ENCODE measurements around the gene TIPARP. TPM values are rescaled to one million over a fixed set of nuclear protein-coding genes. Genes with fewer than 3 reads are reported as not detected.

Gene TIPARP
- total RNA-seq, 1 experiment from 2014 or later: 15.8 TPM

GRCh38 chr3:156689608-156690007 lies 15.2 kb downstream of the TIPARP start:
- intact Hi-C loops (cut with micrococcal nuclease; ENCODE audit: unreplicated experiment): no loop called here

GRCh38 chr3:156691920-156692319 lies 17.5 kb downstream of the TIPARP start:
- H3K27me3 Mint-ChIP-seq (ENCODE audit: insufficient read depth, unreplicated experiment): no peaks in the 10 kb centered on the region
- H3K36me3 Mint-ChIP-seq (ENCODE audit: insufficient read depth, unreplicated experiment): peaks cover 34% of the 10 kb centered on the region
- POLR2A ChIA-PET: no interaction called here

More at GRCh38 chr3:156689608-156690007, 15.2 kb downstream of the TIPARP start:
- Histone ChIP-seq H3K4me1 (peaks cover 32% of the 10 kb centered on the region), H3K27me3 (replicated peaks; ENCODE audit: control insufficient read depth, insufficient read depth, low read length) (no peaks in the 10 kb centered on the region), H3K4me3 (ENCODE audit: low read depth, low read length) (no peak overlapping the region), H3K9me3 (no peaks in the 10 kb centered on the region), H3K36me3 (ENCODE audit: control insufficient read depth, insufficient read depth, low read length) (no peaks in the 10 kb centered on the region)
- POLR2A ChIA-PET: interaction anchor here (0.7 kb wide), 1 partner anchor 400 kb away, joined by 3 read pairs; no protein-coding TSS in a partner anchor
- DNase-seq: peak; percentile 11 to 46
- CTCF ChIA-PET: no interaction called here
- peaks cover 35% of the 10 kb centered on the region for H3K4me1 Mint-ChIP-seq (ENCODE audit: low read depth, unreplicated experiment)
- peaks cover 14% of the 10 kb centered on the region for H3K36me3 Mint-ChIP-seq (ENCODE audit: insufficient read depth, unreplicated experiment)
- H3K27ac Mint-ChIP-seq (ENCODE audit: unreplicated experiment): no peak overlapping the region
- H3K27me3 Mint-ChIP-seq (ENCODE audit: insufficient read depth, unreplicated experiment): no peaks in the 10 kb centered on the region
- H3K4me3 Mint-ChIP-seq (ENCODE audit: unreplicated experiment): no peak overlapping the region
- no peaks in the 10 kb centered on the region for H3K9me3 Mint-ChIP-seq (ENCODE audit: unreplicated experiment)
- BruUV-seq (replicated peaks): no TSS peak
- no peak for TF ChIP-seq CTCF (IDR thresholded peaks at IDR 0.05; ENCODE audit: insufficient read depth in 1 of 2, low read depth in 1 of 2, low read length in 1 of 2, severe bottlenecking in 1 of 2, unreplicated experiment in 1 of 2)

GRCh38 chr3:156693166-156693565 lies 18.8 kb downstream of the TIPARP start:
- H3K36me3 ChIP-seq (ENCODE audit: control insufficient read depth, insufficient read depth, low read length): no peaks in the 10 kb centered on the region
- Mint-ChIP-seq H3K36me3 (ENCODE audit: insufficient read depth, unreplicated experiment) (peaks cover 47% of the 10 kb centered on the region), H3K4me3 (ENCODE audit: unreplicated experiment) (no peak overlapping the region), H3K9me3 (ENCODE audit: unreplicated experiment) (no peaks in the 10 kb centered on the region), H3K4me1 (ENCODE audit: low read depth, unreplicated experiment) (peaks cover 29% of the 10 kb centered on the region), H3K27ac (ENCODE audit: unreplicated experiment) (no peak overlapping the region), H3K27me3 (ENCODE audit: insufficient read depth, unreplicated experiment) (no peaks in the 10 kb centered on the region)
- ChIA-PET POLR2A (no interaction called here), CTCF (no interaction called here)
- no peak for TF ChIP-seq CTCF (IDR thresholded peaks at IDR 0.05; ENCODE audit: insufficient read depth in 1 of 2, low read depth in 1 of 2, low read length in 1 of 2, severe bottlenecking in 1 of 2, unreplicated experiment in 1 of 2)
- no peak overlapping the region for H3K4me3 ChIP-seq (ENCODE audit: low read depth, low read length)
- BruUV-seq (replicated peaks): no TSS peak
- DNase-seq: no peak
- no peaks in the 10 kb centered on the region for H3K27me3 ChIP-seq (replicated peaks; ENCODE audit: control insufficient read depth, insufficient read depth, low read length)
- no peaks in the 10 kb centered on the region for H3K9me3 ChIP-seq
- intact Hi-C loops (cut with micrococcal nuclease; ENCODE audit: unreplicated experiment): no loop called here
- peaks cover 17% of the 10 kb centered on the region for H3K4me1 ChIP-seq

More at GRCh38 chr3:156691920-156692319, 17.5 kb downstream of the TIPARP start:
- Mint-ChIP-seq H3K9me3 (ENCODE audit: unreplicated experiment) (no peaks in the 10 kb centered on the region), H3K27ac (ENCODE audit: unreplicated experiment) (no peak overlapping the region), H3K4me1 (ENCODE audit: low read depth, unreplicated experiment) (peaks cover 29% of the 10 kb centered on the region), H3K4me3 (ENCODE audit: unreplicated experiment) (no peak overlapping the region)
- Histone ChIP-seq H3K4me1 (peaks cover 25% of the 10 kb centered on the region), H3K36me3 (ENCODE audit: control insufficient read depth, insufficient read depth, low read length) (no peaks in the 10 kb centered on the region), H3K4me3 (ENCODE audit: low read depth, low read length) (no peak overlapping the region), H3K9me3 (no peaks in the 10 kb centered on the region), H3K27me3 (replicated peaks; ENCODE audit: control insufficient read depth, insufficient read depth, low read length) (no peaks in the 10 kb centered on the region)
- CTCF ChIA-PET: no interaction called here
- intact Hi-C loops (cut with micrococcal nuclease; ENCODE audit: unreplicated experiment): no loop called here
- no peak for DNase-seq
- BruUV-seq (replicated peaks): no TSS peak
- TF ChIP-seq CTCF (IDR thresholded peaks at IDR 0.05; ENCODE audit: insufficient read depth in 1 of 2, low read depth in 1 of 2, low read length in 1 of 2, severe bottlenecking in 1 of 2, unreplicated experiment in 1 of 2): no peak
